Stomach (tissue), 9 donors: ENCODE data around the gene ELMO1. TPM values are rescaled to one million over a fixed set of nuclear protein-coding genes. Genes with fewer than 3 reads are reported as not detected.

Experiments
- DNase-seq, 2 donors: peaks; one replicate each; pipeline versions ENCODE4 v3.0.0 to v3.0.0-alpha.2; 2013 to 2019
- H3K27ac ChIP-seq, 5 donors: fragments of 200-600 bp in 4 of 5; sonication (generic) in 4 of 5; one replicate each; pipeline ENCODE4 v1.5.1; 2013 to 2019; ENCODE audit warnings: mild to moderate bottlenecking in 1 of 5, moderate library complexity in 1 of 5
- H3K27me3 ChIP-seq, 3 donors: fragments of 200-600 bp; sonication (generic); one replicate each; pipeline ENCODE4 v1.5.1; 2017 to 2019; ENCODE audit warnings: mixed run types in 1 of 3
- H3K36me3 ChIP-seq, 4 donors: fragments of 200-600 bp; sonication (generic); 1 replicate in 3 of 4; 2 replicates in 1 of 4; pipeline ENCODE4 v1.5.1; 2016 to 2019
- H3K4me1 ChIP-seq, 4 donors: fragments of 200-600 bp; sonication (generic); one replicate each; pipeline ENCODE4 v1.5.1; 2016 to 2019
- H3K4me3 ChIP-seq, 4 donors: fragments of 200-600 bp; sonication (generic) in 3 of 4; one replicate each; pipeline ENCODE4 v1.5.1; 2016 to 2019; ENCODE audit warnings: mild to moderate bottlenecking in 1 of 4
- H3K9me3 ChIP-seq, 4 donors: fragments of 200-600 bp; sonication (generic); one replicate each; pipeline ENCODE4 v1.5.1; 2016 to 2019
- CTCF ChIP-seq, 7 experiments: fragments of 450-650 bp in 4 of 7; fragments of 200-600 bp in 3 of 7; sonication (generic) in 3 of 7; IDR thresholded peaks; one replicate each; pipeline ENCODE4 v1.5.1; 2016 to 2019; ENCODE audit warnings: antibody characterized with exemption in 7 of 7, control low read depth in 2 of 7, mild to moderate bottlenecking in 1 of 7
- EP300 ChIP-seq: sonication (generic); formaldehyde crosslinking; IDR thresholded peaks from one replicate; pipeline ENCODE4 v1.6.1; 2017; ENCODE audit warnings: antibody characterized with exemption
- POLR2A ChIP-seq, 4 donors: fragments of 450-650 bp; IDR thresholded peaks; one replicate each; pipeline ENCODE4 v1.6.1; 2016; ENCODE audit warnings: antibody characterized with exemption in 4 of 4, control low read depth in 2 of 4, mild to moderate bottlenecking in 1 of 4, moderate library complexity in 1 of 4
- POLR2AphosphoS5 ChIP-seq, 3 donors: sonication (generic); formaldehyde crosslinking; IDR thresholded peaks; one replicate each; pipeline ENCODE4 v1.6.1; 2016; ENCODE audit warnings: antibody characterized with exemption in 3 of 3
- WGBS, 5 donors: extraction: QIAGEN DNeasy Blood & Tissue Kit in 3 of 5; methylation state at CpG; one replicate each; pipeline versions ENCODE4 v1.1.5 to v1.1.7; 2013 to 2018; 5-methylcytosine and 5-hydroxymethylcytosine counted together
- intact Hi-C: fragments of 100-400 bp; cut with DNase I; formaldehyde crosslinking; loops from one replicate; pipeline ENCODE4 v1.15.1; 2023; ENCODE audit warnings: low total_unique reads
- polyA plus RNA-seq, 3 donors: library from polyadenylated mRNA; stranded (reverse); fragments of 200-250 nt; gene quantifications; one replicate each; pipeline ENCODE4 v1.2.3, GENCODE V29; 2013
- total RNA-seq, 5 donors: library from RNA; depleted of rRNA; stranded (reverse); fragments of >200 nt; gene quantifications; one replicate each; pipeline versions ENCODE4 v1.1.0 to v1.2.3, GENCODE V29; 2014 to 2016
- donor health status: healthy with polysubstance abuse.
- donor health status: Bipolar disorder and iron deficiency.
- donor health status: healthy.

ELMO1 gene
- total and polyA plus RNA-seq, 8 donors = 4.1 to 117 (median 44.8) TPM

- intact Hi-C loops = no loop called here
Observed at GRCh38 chr7:37488163-37488764, 39.6 kb upstream of the ELMO1 start.

GRCh38 chr7:37484426-37485073, 35.9 kb upstream of the ELMO1 start:
- TF ChIP-seq CTCF (IDR thresholded peaks at IDR 0.05) (no peak), POLR2AphosphoS5 (IDR thresholded peaks at IDR 0.05) (no peak), POLR2A (IDR thresholded peaks at IDR 0.05) (no peak), EP300 (no peak)
- no peak for DNase-seq
- Histone ChIP-seq H3K27ac (no peak overlapping the region), H3K4me1 (peaks cover 0 to 7% (median 0%) of the 10 kb centered on the region in 4 donors), H3K9me3 (peaks cover 0 to 9% (median 7%) of the 10 kb centered on the region in 4 donors), H3K27me3 (no peaks in the 10 kb centered on the region), H3K36me3 (no peaks in the 10 kb centered on the region), H3K4me3 (no peak overlapping the region)
- intact Hi-C loops = no loop called here
- WGBS, 5 donors = 60 to 76% (median 70%) methylated on average over 6 of the region's 6 CpGs

More at GRCh38 chr7:37488163-37488764, 39.6 kb upstream of the ELMO1 start:
- TF ChIP-seq CTCF (IDR thresholded peaks at IDR 0.05) (no peak), POLR2A (IDR thresholded peaks at IDR 0.05) (no peak), EP300 (no peak), POLR2AphosphoS5 (IDR thresholded peaks at IDR 0.05) (no peak)
- Histone ChIP-seq H3K4me1 (peaks cover 0 to 7% (median 0%) of the 10 kb centered on the region in 4 donors), H3K9me3 (peaks cover 0 to 12% (median 8%) of the 10 kb centered on the region in 4 donors), H3K36me3 (no peaks in the 10 kb centered on the region), H3K4me3 (no peak overlapping the region), H3K27ac (no peak overlapping the region), H3K27me3 (no peaks in the 10 kb centered on the region)
- 93 to 97% (median 95%) methylated on average over 3 of the region's 3 CpGs for WGBS, 5 donors
- DNase-seq = no peak

- no peaks in the 10 kb centered on the region for H3K36me3 ChIP-seq
- no peak overlapping the region for H3K4me3 ChIP-seq
- no peak overlapping the region for H3K27ac ChIP-seq
- intact Hi-C loops = no loop called here
- DNase-seq = no peak
- peaks cover 0 to 9% (median 7%) of the 10 kb centered on the region in 4 donors for H3K9me3 ChIP-seq
- WGBS, 5 donors = 59 to 85% (median 68%) methylated on average over 3 of the region's 3 CpGs
- no peak for TF ChIP-seq POLR2A (IDR thresholded peaks at IDR 0.05)
- TF ChIP-seq CTCF (IDR thresholded peaks at IDR 0.05) = no peak
- TF ChIP-seq EP300 = no peak
- TF ChIP-seq POLR2AphosphoS5 (IDR thresholded peaks at IDR 0.05) = no peak
- no peaks in the 10 kb centered on the region for H3K27me3 ChIP-seq
- H3K4me1 ChIP-seq = peaks cover 0 to 7% (median 0%) of the 10 kb centered on the region in 4 donors
Observed at GRCh38 chr7:37483627-37484026, 35.0 kb upstream of the ELMO1 start.

GRCh38 chr7:37482953-37483352, 34.3 kb upstream of the ELMO1 start:
- H3K27ac ChIP-seq = no peak overlapping the region
- no peak for TF ChIP-seq POLR2A (IDR thresholded peaks at IDR 0.05)
- no peak for TF ChIP-seq EP300
- TF ChIP-seq POLR2AphosphoS5 (IDR thresholded peaks at IDR 0.05) = no peak
- no peak for TF ChIP-seq CTCF (IDR thresholded peaks at IDR 0.05)
- peaks cover 0 to 4% (median 1%) of the 10 kb centered on the region in 4 donors for H3K9me3 ChIP-seq
- DNase-seq = no peak
- 74 to 90% (median 79%) methylated on average over 2 of the region's 2 CpGs for WGBS, 5 donors
- H3K36me3 ChIP-seq = no peaks in the 10 kb centered on the region
- peaks cover 0 to 7% (median 0%) of the 10 kb centered on the region in 4 donors for H3K4me1 ChIP-seq
- no peak overlapping the region for H3K4me3 ChIP-seq
- H3K27me3 ChIP-seq = no peaks in the 10 kb centered on the region
- intact Hi-C loops = no loop called here
